Cardiac fibroblast (primary cell): Measurements from ENCODE around the gene AGMO.
A peak's percentile ranks its signal among the peaks of the same experiment; 100 is the strongest.

Experiments
- DNase-seq, 2 donors: peaks; one replicate each; pipeline versions ENCODE4 v3.0.0 to v3.0.0-alpha.2; 2010; ENCODE audit warnings: low read depth in 2 of 2
- H3K4me3 ChIP-seq, 2 donors: replicated peaks in 1 of 2; 1 replicate in 1 of 2; 2 replicates in 1 of 2; pipeline ENCODE4 v1.5.1; 2011; ENCODE audit warnings: low read depth in 2 of 2, low read length in 2 of 2, mild to moderate bottlenecking in 2 of 2, moderate library complexity in 1 of 2
- TF ChIP-seq, protein P1 (sequence below): IDR thresholded peaks from one replicate; pipeline ENCODE4 v1.5.1; 2011; ENCODE audit warnings: low read depth, mild to moderate bottlenecking, low read length, inconsistent platforms

The AGMO gene

DNA sequence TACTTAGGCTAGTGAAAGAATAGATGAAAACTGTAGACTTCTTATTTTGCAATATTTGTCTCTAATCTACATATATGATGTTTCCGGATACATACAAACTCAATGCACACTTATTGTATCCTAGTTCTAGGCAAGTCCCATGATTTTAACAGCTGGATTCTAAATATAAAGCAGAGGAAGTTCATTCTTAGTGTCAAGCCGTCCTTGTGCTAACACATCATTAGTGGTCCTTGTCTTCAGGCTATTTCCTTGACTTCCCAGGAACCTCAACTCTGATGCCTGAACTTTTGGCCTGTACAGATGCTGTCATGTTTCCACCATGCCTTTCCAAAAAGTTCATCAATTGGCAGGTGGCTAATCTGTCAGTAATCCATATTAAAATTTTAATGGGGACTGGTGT is 357.4 kb downstream of the AGMO start:
- no peak for DNase-seq
- TF ChIP-seq, protein P1, sequence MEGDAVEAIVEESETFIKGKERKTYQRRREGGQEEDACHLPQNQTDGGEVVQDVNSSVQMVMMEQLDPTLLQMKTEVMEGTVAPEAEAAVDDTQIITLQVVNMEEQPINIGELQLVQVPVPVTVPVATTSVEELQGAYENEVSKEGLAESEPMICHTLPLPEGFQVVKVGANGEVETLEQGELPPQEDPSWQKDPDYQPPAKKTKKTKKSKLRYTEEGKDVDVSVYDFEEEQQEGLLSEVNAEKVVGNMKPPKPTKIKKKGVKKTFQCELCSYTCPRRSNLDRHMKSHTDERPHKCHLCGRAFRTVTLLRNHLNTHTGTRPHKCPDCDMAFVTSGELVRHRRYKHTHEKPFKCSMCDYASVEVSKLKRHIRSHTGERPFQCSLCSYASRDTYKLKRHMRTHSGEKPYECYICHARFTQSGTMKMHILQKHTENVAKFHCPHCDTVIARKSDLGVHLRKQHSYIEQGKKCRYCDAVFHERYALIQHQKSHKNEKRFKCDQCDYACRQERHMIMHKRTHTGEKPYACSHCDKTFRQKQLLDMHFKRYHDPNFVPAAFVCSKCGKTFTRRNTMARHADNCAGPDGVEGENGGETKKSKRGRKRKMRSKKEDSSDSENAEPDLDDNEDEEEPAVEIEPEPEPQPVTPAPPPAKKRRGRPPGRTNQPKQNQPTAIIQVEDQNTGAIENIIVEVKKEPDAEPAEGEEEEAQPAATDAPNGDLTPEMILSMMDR, result no peak
- H3K4me3 ChIP-seq, result no peak overlapping the region

- H3K4me3 ChIP-seq, result no peak overlapping the region
- TF ChIP-seq, protein P1, result peak; percentile 35
- peak; percentile 31 to 62 for DNase-seq
Measured at GRCh38 chr7:15199482-15199881, 362.3 kb downstream of the AGMO start.

GRCh38 chr7:15197042-15197977 is 364.5 kb downstream of the AGMO start:
- DNase-seq, result peak in 1 of 2 donors; percentile 2
- H3K4me3 ChIP-seq, result no peak overlapping the region
- TF ChIP-seq, protein P1, result no peak

DNA sequence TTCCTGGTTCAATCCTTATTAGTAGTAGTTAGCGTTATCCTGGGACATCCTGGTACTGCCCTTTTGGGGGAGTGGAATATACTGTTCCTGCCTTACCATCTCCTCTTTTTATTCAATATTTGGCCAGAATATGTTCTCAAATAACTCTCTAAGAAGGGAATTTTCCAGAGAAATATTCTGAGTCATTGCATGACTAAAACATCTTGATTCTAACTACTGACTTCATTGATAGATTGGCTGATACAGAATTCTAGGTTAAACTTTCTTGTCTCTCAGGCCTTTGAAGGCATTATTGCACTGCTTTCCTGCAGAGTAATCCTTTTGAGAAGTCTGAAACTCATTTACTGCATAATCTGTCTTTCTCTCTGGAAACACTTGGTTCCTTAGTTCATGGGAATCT is 383.8 kb downstream of the AGMO start:
- TF ChIP-seq, protein P1, result no peak
- no peak overlapping the region for H3K4me3 ChIP-seq
- peak in 1 of 2 donors; percentile 38 for DNase-seq

DNA sequence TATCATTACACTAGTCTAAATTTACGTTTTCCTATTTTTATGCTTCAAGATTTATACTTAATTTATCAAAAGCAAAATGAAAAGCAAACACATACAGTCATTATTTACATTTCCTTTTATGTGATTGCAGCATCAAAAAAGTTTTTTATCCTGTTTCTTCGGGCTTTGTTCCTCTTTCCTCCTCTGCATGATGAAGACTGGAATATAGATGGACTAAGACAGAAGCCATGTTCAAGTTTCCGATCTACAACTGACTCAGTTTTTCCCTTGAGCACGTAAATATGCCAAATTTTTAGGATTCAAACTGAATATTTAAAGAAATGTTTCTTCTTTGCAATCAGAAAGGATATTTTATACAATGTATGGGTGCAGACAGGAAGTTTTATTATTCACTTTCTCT is 385.7 kb downstream of the AGMO start:
- DNase-seq, result no peak
- H3K4me3 ChIP-seq, result no peak overlapping the region
- TF ChIP-seq, protein P1, result no peak

- H3K4me3 ChIP-seq, result no peak overlapping the region
- DNase-seq, result peak in 1 of 2 donors; percentile 7
- TF ChIP-seq, protein P1, result no peak
Measured at GRCh38 chr7:15175152-15175551, 386.7 kb downstream of the AGMO start.
